Trophoblast cell (in vitro differentiated cells and primary cell): ENCODE measurements around the gene EVPL.
"Not testable (repeated sequence)": the region's sequence is repeated elsewhere in the genome, so short reads cannot be mapped to it uniquely, and the experiment has no call there.

Source experiments
- DNase-seq, 2 donors: peaks; one replicate each; pipeline ENCODE4 v3.0.0-alpha.2; 2016
- H2AFZ ChIP-seq: 2 replicates; pipeline ENCODE4 v1.6.1; 2013; ENCODE audit warnings: low read length, moderate library complexity, mild to moderate bottlenecking; ENCODE audit not compliant: insufficient read depth, poor library complexity
- H2AK5ac ChIP-seq: 2 replicates; pipeline ENCODE4 v1.6.1; 2013; ENCODE audit warnings: mild to moderate bottlenecking, low read length
- H2BK120ac ChIP-seq: 2 replicates; pipeline ENCODE4 v1.6.1; 2013; ENCODE audit warnings: low read length, mild to moderate bottlenecking, moderate library complexity; ENCODE audit not compliant: insufficient read depth, poor library complexity
- H2BK12ac ChIP-seq: 2 replicates; pipeline ENCODE4 v1.6.1; 2013; ENCODE audit warnings: mild to moderate bottlenecking, low read length, moderate library complexity
- H2BK5ac ChIP-seq: 2 replicates; pipeline ENCODE4 v1.6.1; 2013; ENCODE audit warnings: low read length, low read depth, moderate library complexity, mild to moderate bottlenecking; ENCODE audit not compliant: poor library complexity
- H3K14ac ChIP-seq: 2 replicates; pipeline ENCODE4 v1.6.1; 2013; ENCODE audit warnings: mild to moderate bottlenecking, low read length
- H3K18ac ChIP-seq: 2 replicates; pipeline ENCODE4 v1.6.1; 2013; ENCODE audit warnings: mild to moderate bottlenecking, low read length
- H3K23ac ChIP-seq: 2 replicates; pipeline ENCODE4 v1.6.1; 2013; ENCODE audit warnings: low read length
- H3K27ac ChIP-seq: 2 replicates; pipeline ENCODE4 v1.5.1; 2013; ENCODE audit warnings: low read depth, mild to moderate bottlenecking, inconsistent platforms, low read length, moderate library complexity
- H3K27me3 ChIP-seq: 2 replicates; pipeline ENCODE4 v1.6.1; 2013; ENCODE audit warnings: inconsistent platforms, mild to moderate bottlenecking, low read length, moderate library complexity; ENCODE audit not compliant: insufficient read depth
- H3K36me3 ChIP-seq, 2 experiments: 1 replicate in 1 of 2; 2 replicates in 1 of 2; pipeline ENCODE4 v1.6.1; 2013; ENCODE audit warnings: low read length in 2 of 2, mild to moderate bottlenecking in 2 of 2, moderate library complexity in 1 of 2; ENCODE audit not compliant: insufficient read depth in 2 of 2, control insufficient read depth in 1 of 2
- H3K4ac ChIP-seq: 2 replicates; pipeline ENCODE4 v1.6.1; 2013; ENCODE audit warnings: low read depth, mild to moderate bottlenecking, low read length, moderate library complexity
- H3K4me1 ChIP-seq, 2 experiments: 1 replicate in 1 of 2; 2 replicates in 1 of 2; pipeline ENCODE4 v1.6.1; 2013; ENCODE audit warnings: low read length in 2 of 2, mild to moderate bottlenecking in 2 of 2, moderate library complexity in 1 of 2; ENCODE audit not compliant: insufficient read depth in 2 of 2, control insufficient read depth in 1 of 2
- H3K4me2 ChIP-seq: 2 replicates; pipeline ENCODE4 v1.6.1; 2013; ENCODE audit warnings: inconsistent platforms, mild to moderate bottlenecking, low read length, moderate library complexity
- H3K4me3 ChIP-seq: 2 replicates; pipeline ENCODE4 v1.5.1; 2013; ENCODE audit warnings: mild to moderate bottlenecking, low read depth, low read length, inconsistent platforms
- H3K79me1 ChIP-seq: one replicate; pipeline ENCODE4 v1.6.1; 2013; ENCODE audit warnings: low read length
- H3K79me2 ChIP-seq: 2 replicates; pipeline ENCODE4 v1.6.1; 2013; ENCODE audit warnings: low read length, mild to moderate bottlenecking; ENCODE audit not compliant: control insufficient read depth, insufficient read depth, poor library complexity
- H3K9ac ChIP-seq: 2 replicates; pipeline ENCODE4 v1.6.1; 2013; ENCODE audit warnings: mild to moderate bottlenecking, low read length
- H3K9me3 ChIP-seq: 2 replicates; pipeline ENCODE4 v1.6.1; 2013; ENCODE audit warnings: low read depth, mild to moderate bottlenecking, control low read depth, inconsistent platforms, low read length; ENCODE audit not compliant: insufficient read depth
- H4K12ac ChIP-seq: 2 replicates; pipeline ENCODE4 v1.6.1; 2013; ENCODE audit warnings: low read depth, mild to moderate bottlenecking, low read length, moderate library complexity
- H4K8ac ChIP-seq: 2 replicates; pipeline ENCODE4 v1.6.1; 2013; ENCODE audit warnings: low read depth, mild to moderate bottlenecking, low read length, moderate library complexity
- H4K91ac ChIP-seq: one replicate; pipeline ENCODE4 v1.6.1; 2013; ENCODE audit warnings: low read depth, mild to moderate bottlenecking, low read length, moderate library complexity
- WGBS: extraction: QIAGEN DNeasy Blood & Tissue Kit; methylation state at CpG from one replicate; pipeline ENCODE4 v1.1.7; 2013; ENCODE audit warnings: missing lambda C conversion rate; ENCODE audit not compliant: insufficient read length, insufficient coverage; ENCODE audit errors: extremely low coverage; 5-methylcytosine and 5-hydroxymethylcytosine counted together

EVPL gene

GRCh38 chr17:76058264-76058663 is 31.2 kb upstream of the EVPL start:
- H3K4me3 ChIP-seq, DNase-seq, H2BK5ac ChIP-seq, H3K18ac ChIP-seq, H3K4me1 ChIP-seq, H2BK120ac ChIP-seq, H2AK5ac ChIP-seq, H4K8ac ChIP-seq, H3K4ac ChIP-seq, H3K4me2 ChIP-seq, H4K91ac ChIP-seq, H2BK12ac ChIP-seq, H4K12ac ChIP-seq, H3K27ac ChIP-seq, H3K14ac ChIP-seq, H3K79me1 ChIP-seq, H3K9ac ChIP-seq, H3K27me3 ChIP-seq, H2AFZ ChIP-seq, H3K79me2 ChIP-seq, H3K23ac ChIP-seq, H3K9me3 ChIP-seq: not testable (repeated sequence)
- no CpG with 5 or more reads among the region's 6 CpGs for WGBS
- H3K36me3 ChIP-seq: peaks cover 36 to 45% of the 10 kb centered on the region in 2 experiments

GRCh38 chr17:76056882-76057281 is 29.8 kb upstream of the EVPL start:
- no peak overlapping the region for H3K4me3 ChIP-seq
- H2BK5ac ChIP-seq: no peak overlapping the region
- peaks cover 36 to 46% of the 10 kb centered on the region in 2 experiments for H3K36me3 ChIP-seq
- no peak overlapping the region for H4K12ac ChIP-seq
- peak; percentile 77 to 92 for DNase-seq
- H2BK120ac ChIP-seq: no peak overlapping the region
- H3K27ac ChIP-seq: no peak overlapping the region
- no peak overlapping the region for H3K14ac ChIP-seq
- no CpG with 5 or more reads among the region's 3 CpGs for WGBS
- no peaks in the 10 kb centered on the region for H3K27me3 ChIP-seq
- no peak overlapping the region for H3K4me2 ChIP-seq
- H3K4me1 ChIP-seq: peaks cover 3 to 12% of the 10 kb centered on the region in 2 experiments
- H3K9ac ChIP-seq: no peak overlapping the region
- H2BK12ac ChIP-seq: no peak overlapping the region
- H3K18ac ChIP-seq: no peak overlapping the region
- H2AK5ac ChIP-seq: no peak overlapping the region
- H3K9me3 ChIP-seq: no peaks in the 10 kb centered on the region
- no peak overlapping the region for H2AFZ ChIP-seq
- H3K79me1 ChIP-seq: peaks cover 2% of the 10 kb centered on the region
- no peak overlapping the region for H4K8ac ChIP-seq
- no peak overlapping the region for H4K91ac ChIP-seq
- H3K23ac ChIP-seq: no peak overlapping the region
- no peak overlapping the region for H3K4ac ChIP-seq
- H3K79me2 ChIP-seq: no peaks in the 10 kb centered on the region

- peaks cover 37 to 51% of the 10 kb centered on the region in 2 experiments for H3K36me3 ChIP-seq
- no peak overlapping the region for H3K23ac ChIP-seq
- no peak overlapping the region for H4K91ac ChIP-seq
- peak overlapping the region; percentile 68 for H3K27ac ChIP-seq
- no peak overlapping the region for H3K14ac ChIP-seq
- no peak overlapping the region for H3K9ac ChIP-seq
- no peak overlapping the region for H3K4me3 ChIP-seq
- DNase-seq: peak; percentile 63 to 73
- H2BK12ac ChIP-seq: no peak overlapping the region
- peaks cover 3 to 14% of the 10 kb centered on the region in 2 experiments for H3K4me1 ChIP-seq
- no peak overlapping the region for H4K12ac ChIP-seq
- H2AK5ac ChIP-seq: no peak overlapping the region
- no peak overlapping the region for H4K8ac ChIP-seq
- H3K79me1 ChIP-seq: peaks cover 2% of the 10 kb centered on the region
- WGBS: no CpG with 5 or more reads among the region's 4 CpGs
- H3K79me2 ChIP-seq: no peaks in the 10 kb centered on the region
- no peaks in the 10 kb centered on the region for H3K27me3 ChIP-seq
- H2BK120ac ChIP-seq: no peak overlapping the region
- H3K9me3 ChIP-seq: no peaks in the 10 kb centered on the region
- peak overlapping the region; percentile 31 for H3K4me2 ChIP-seq
- H3K4ac ChIP-seq: no peak overlapping the region
- H3K18ac ChIP-seq: no peak overlapping the region
- no peak overlapping the region for H2AFZ ChIP-seq
- no peak overlapping the region for H2BK5ac ChIP-seq
Observed at GRCh38 chr17:76054112-76054476, 27.0 kb upstream of the EVPL start.

- peaks cover 3 to 14% of the 10 kb centered on the region in 2 experiments for H3K4me1 ChIP-seq
- no peak overlapping the region for H2BK120ac ChIP-seq
- H3K4me3 ChIP-seq: no peak overlapping the region
- peak overlapping the region; percentile 46 for H2BK12ac ChIP-seq
- DNase-seq: peak; percentile 59 to 83
- no peak overlapping the region for H3K23ac ChIP-seq
- H3K27ac ChIP-seq: peak overlapping the region; percentile 68
- no peaks in the 10 kb centered on the region for H3K79me2 ChIP-seq
- peak overlapping the region; percentile 48 for H4K91ac ChIP-seq
- no peak overlapping the region for H3K4me2 ChIP-seq
- peak overlapping the region; percentile 59 for H3K18ac ChIP-seq
- no peak overlapping the region for H2AK5ac ChIP-seq
- H4K8ac ChIP-seq: no peak overlapping the region
- no peaks in the 10 kb centered on the region for H3K27me3 ChIP-seq
- no peak overlapping the region for H3K9ac ChIP-seq
- peaks cover 35 to 51% of the 10 kb centered on the region in 2 experiments for H3K36me3 ChIP-seq
- no peak overlapping the region for H4K12ac ChIP-seq
- peaks cover 2% of the 10 kb centered on the region for H3K79me1 ChIP-seq
- peak overlapping the region; percentile 21 for H3K4ac ChIP-seq
- H3K14ac ChIP-seq: no peak overlapping the region
- H3K9me3 ChIP-seq: no peaks in the 10 kb centered on the region
- no peak overlapping the region for H2AFZ ChIP-seq
- WGBS: no CpG with 5 or more reads among the region's 17 CpGs
- H2BK5ac ChIP-seq: peak overlapping the region; percentile 57
Observed at GRCh38 chr17:76053246-76054111, 26.4 kb upstream of the EVPL start.
